GM19099 (cell line): ENCODE results near the gene PLCB4.

Experiments used
- POLR2A ChIP-seq: IDR thresholded peaks from 3 replicates; pipeline ENCODE4 v1.6.1; 2011; ENCODE audit warnings: low read depth; ENCODE audit not compliant: insufficient read length; ENCODE audit errors: extremely low read depth

The PLCB4 gene

DNA sequence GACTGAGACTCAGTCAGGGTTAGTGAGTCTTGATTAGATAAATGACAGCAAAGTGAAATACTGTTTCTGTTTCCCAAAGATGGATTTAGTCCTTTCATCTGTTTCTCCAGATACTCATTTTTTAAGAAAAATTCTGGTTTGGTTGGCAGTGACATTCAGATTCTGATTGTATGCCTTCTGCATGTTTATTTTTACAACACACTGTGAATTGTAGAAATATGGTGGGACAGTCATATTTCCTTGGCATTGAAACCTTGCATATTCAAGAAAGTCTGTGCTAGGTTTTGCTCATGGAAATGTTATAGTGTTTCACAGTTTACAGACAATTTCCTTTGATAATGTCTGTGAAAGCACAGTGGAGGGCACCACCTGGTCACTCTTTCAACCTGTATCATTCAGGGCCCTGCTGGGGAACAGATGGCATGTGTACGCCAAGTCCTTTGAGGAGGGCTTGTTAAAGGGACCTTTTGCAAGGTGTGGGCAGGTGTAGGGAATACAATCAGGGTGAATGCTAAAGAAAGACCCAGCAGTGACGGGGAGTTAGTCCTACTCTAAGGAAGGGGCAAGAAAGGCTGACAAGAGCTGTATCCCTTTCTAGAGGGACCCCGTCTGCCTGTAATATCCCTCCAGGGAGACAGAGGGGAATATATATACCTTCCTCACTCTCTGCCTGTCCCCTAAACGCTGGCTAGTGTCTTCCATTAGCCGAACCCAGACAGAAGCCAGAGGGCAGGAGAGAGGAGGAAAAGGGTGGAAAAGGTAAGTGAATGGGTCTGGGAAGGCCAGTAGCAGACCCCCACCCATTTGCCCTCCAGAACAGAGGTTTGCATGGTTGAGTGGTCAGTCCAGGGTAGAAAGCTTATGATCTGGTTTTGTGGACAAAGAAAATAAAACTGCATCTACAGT lies 10.2 kb downstream of the PLCB4 start:
- no peak for TF ChIP-seq POLR2A

DNA sequence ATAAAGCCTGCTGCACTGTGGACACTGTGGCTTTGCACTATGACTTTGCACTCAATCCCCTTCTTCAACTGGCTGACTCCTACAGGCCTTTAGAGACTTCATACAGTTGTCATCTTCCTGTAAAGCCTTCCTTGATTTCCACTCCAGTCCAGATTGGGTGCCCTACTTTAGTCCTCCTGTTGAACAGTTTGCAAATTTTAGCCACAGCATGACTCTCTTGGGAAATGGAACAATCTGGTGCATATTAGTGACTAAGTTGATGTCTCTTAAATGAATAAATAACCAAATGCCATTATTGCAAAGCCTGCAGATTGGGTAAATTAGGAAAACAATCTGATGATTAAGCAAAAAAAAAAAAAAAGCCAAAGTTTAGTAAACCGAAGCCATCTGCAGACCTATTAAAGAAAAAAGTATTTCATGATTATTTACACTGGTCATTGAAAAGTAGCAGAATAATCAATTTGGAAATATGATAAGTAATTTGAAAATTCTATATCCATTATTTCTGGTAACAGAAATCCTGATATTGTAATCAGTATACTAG lies 12.6 kb downstream of the PLCB4 start:
- no peak for TF ChIP-seq POLR2A

DNA sequence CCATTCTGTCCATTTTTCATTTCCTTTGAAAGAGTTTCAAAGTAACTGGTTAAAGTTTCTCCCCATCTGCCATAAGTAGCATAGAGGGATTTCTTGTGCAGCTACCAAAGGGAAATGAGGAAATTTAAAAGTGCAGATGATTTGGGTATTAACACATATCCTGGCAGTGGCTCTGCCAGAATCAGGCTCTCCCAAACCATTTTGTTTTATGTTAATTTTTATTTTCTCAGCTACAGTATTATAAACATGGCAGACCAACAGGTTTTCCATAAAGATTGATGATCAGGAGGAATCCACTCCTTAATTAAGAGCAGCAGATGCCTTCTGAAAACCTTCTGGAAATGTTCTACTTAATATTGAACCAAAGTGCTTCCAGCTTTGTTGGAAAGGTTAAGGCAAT lies 13.9 kb downstream of the PLCB4 start:
- no peak for TF ChIP-seq POLR2A

DNA sequence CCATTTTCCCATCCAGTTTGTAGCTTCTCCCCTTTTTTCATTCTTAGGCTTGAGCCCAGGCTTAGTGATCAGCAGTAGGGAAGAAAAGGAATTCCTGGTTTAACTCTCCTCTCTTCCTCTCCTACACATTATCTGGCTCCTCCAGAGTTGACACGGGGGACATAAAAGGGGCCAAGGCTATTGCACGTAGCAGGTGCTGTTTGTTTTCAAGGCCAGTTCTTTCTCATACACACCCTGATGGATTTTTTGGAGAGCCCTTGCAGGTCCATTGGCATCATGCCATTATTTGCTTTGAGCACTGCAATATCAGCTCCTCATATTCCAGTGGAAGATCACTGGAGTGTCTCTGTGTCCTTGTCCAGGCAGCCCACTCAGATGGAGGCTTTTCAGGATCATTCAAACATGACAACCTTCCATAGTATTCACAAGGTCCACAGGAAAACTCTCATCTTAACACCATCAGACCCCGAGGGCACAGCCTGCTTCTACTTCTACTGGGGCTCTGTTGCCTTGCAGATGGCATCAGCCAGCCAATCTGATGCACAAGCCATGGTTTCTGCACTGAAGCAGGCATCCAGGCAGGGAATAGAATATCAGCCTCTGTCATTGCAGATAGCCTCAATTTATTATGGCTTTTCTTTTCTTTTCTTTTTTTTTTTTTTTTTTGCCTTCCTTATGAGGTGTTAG lies 18.8 kb downstream of the PLCB4 start:
- no peak for TF ChIP-seq POLR2A

DNA sequence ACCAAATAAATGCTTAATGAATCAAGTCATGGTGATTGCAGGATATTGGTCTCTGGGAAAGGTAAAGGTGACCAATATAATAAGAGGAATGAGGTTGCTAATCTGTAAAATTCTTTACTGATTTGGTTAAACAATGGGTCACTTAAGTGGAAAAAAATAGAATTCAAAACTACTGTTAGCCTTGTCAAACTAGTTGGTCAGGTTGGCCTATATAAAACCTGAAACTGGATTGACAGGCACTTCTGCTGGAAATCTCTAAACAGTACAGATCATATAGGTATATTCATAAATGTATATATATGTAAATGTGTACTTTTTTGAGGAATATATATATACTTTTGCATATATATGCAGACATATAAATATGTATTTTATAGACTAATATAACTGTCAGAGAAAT lies 19.7 kb downstream of the PLCB4 start:
- TF ChIP-seq POLR2A, result no peak

DNA sequence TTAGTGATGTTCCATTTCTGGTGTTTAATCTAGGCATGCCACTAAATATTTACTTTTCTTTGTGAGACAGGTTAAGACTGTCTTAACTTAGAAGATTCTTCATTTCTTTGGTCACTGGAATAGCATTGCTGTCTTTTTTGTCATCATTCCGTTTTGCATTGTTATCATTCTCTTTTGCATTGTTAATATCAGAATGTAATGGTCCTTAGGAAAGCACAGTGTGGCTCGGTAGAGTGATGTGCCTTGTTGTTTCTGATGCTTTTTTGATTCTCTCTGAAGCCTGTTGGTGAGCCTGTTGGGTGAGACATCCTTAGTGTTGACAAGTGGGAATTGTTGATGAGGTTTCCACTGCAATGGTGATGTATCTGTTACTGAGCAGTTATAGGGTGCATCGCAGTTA lies 23.2 kb downstream of the PLCB4 start:
- TF ChIP-seq POLR2A, result no peak

DNA sequence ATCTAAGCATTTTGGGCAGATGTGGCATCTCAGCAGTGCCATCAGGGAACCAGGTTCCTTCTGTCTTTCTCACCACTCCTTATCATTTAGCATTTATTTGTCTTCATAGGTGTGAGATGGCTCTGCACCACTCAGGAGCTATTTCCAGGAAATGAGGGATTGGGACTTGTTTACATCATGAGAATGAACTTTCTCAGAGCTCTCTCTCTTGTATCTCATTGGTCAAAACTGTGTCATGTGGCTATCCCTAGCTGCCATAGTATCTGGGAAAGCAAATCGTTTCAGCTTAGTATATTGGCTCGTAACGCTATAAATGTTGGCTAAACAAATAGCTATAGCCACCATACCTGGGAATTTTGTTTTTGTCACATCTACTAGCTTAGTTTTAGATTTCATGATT lies 23.8 kb downstream of the PLCB4 start:
- TF ChIP-seq POLR2A, result no peak

DNA sequence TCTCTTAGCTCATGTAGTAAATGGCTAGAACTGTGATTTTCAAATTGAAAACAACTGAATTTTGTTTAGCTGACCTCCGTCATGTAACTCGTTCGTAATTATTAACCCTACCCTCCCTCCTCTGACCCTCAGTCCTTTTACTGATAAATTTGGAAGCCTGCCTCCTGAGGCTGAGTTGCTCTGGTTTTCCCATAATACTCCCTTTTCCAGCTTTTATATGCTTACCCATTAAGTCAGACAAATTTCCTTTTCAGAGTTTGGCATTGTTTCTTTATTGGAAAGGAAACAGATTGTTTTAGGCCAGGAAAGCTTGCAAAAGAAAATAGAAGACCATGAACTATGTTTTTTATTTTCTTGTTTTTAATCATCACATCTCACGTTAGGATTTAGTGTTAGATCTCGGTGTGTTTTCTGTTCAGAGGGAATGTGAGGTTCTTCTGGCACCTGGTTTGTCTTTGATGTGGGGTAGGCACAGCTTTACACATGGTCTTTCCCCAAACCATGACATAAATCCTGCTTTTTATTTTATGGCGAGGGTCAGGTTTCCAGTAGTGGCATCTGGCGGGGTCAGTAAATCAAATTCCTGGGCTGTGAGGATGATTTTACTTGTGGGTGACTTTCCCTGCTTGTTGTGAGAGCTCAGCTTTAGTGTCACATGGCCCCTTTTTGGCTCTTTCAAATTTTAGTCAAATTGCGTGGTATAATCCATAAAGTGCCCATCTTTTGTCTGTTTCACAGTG lies 24.5 kb downstream of the PLCB4 start:
- no peak for TF ChIP-seq POLR2A

DNA sequence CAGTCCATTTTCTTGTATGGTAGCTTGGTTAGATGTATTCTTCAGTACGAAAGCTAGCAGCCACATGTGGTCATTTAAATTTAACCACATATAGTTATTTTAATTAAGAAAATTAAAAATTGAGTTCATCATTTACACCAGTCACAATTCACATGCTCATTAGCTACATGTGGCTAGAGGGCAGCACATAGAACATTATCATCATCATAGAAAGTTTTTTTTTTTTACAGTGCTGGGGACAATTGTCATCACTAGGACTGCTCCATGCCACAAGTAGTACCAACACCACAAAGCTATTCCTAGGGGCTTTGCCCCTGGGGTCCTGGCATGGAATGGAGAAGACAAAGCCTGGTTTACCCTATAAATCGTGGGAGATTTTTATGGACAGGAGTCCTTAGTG lies 30.5 kb downstream of the PLCB4 start:
- TF ChIP-seq POLR2A, result no peak

DNA sequence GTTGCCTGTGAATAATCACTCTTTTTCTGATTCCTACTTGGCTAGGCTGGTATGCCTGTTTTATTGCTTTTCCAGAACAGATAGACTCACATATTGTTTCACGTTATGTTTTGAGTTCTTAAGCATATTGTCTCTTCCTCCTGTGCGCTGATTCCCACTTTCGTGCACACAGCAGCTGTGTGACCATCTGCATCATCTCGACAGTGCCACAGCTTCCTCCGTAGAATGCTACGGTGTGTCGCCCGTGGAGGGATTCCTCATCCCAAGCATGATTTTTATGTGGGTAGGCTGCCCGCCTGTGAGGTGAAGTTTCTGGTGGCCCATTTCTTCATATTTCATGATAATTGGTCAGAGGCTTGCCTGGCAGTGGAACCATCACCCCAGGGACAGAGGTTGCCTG lies 31.8 kb downstream of the PLCB4 start:
- no peak for TF ChIP-seq POLR2A

DNA sequence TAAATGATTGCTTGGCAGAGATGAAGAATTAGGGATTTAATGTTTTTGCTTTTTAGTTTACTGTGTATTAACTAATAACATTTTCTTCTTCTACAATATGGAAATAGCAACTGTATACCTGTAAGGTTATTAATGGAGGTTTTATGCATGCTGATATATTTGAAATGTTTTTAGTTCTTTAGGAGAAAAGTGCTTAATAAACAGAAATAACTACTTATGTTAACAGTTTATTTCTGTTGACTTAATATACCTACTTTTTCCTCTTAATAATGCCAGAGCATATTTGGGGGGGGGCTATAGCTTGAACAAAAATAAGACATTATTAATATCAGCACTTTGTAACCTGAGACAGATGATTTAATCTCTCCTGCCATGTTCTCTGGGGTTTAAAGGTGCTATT lies 33.6 kb downstream of the PLCB4 start:
- TF ChIP-seq POLR2A, result no peak

DNA sequence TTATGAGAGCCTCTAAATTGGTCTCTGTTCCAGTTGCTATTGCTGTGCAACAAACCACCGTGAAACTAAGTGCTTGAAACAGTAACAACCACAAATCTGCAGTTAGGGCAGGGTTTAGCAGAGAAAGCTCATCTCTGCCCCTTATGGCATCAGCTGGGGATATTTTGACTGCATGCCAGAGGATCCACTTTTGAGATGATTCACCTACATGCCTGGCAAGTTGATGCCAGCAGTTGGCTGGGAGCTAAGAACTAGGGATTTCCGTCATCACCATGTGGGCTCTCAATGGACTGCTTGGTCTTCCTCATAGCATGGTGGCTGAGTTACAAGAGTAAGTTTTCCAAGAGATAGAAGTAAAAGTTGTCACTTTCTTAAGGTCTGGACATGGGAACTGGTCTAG lies 35.1 kb downstream of the PLCB4 start:
- no peak for TF ChIP-seq POLR2A

DNA sequence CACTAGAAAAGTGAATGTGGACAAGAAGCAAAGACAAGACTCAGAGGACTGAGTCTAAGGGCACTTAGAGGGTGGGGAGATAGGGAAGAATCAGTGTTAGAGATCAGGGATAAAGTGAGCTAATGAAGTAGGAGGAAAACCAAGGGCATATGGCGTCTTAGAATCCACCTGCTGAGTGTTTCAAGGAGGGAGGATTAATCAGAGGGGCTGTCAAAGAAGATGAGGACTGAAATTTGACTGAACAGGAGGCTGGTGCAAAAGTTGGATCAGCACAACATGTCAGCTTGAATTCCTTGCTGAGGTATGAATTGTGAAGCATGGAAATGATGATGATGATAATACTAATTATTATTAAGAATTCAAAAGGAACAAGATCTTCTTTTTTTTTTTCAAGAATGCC lies 39.4 kb downstream of the PLCB4 start:
- no peak for TF ChIP-seq POLR2A

DNA sequence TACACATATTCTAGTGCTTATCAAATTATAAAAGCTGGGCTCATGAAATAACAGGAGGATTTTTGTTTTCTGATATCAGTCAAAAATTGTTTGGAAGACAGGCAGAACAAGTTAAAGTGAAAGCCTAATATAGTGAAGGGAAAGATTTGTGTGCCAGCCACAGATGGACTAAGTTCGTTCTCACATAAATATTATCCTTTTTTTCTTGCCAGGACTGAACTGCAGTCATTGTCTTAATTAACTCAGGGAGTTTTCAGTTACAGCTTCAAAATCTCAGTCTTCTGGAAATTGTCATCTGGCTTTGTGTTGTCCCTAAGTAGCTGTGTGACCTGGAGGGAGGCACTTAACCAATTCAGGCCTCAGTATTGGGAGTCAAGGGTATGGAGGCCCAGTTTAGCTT lies 40.7 kb downstream of the PLCB4 start:
- TF ChIP-seq POLR2A, result no peak

DNA sequence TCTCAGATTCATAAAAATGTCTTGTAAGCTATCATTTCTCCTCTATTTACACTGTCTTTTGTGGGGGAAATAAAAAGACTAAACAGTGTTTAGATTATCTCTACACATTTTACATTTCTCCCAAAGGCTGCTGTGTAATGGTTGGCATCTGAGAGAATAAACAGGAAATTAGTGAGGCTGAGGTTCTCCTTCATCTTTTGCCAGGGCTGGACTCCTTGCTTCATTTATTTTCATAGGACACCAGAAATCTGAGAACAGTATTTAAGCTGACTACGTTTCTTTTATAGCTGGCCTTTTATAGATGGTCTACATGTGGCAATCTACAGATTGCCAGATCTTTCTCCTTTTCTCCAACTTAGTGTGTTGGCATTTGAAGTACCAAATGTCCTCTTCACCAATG lies 41.5 kb downstream of the PLCB4 start:
- no peak for TF ChIP-seq POLR2A
